Esophagus squamous epithelium (tissue), 5 donors: ENCODE measurements around the gene SS18. TPM values are rescaled to one million over a fixed set of nuclear protein-coding genes. Genes with fewer than 3 reads are reported as not detected.

Source experiments
- DNase-seq: peaks from one replicate; lab custom pipeline; 2025; lab: John Stamatoyannopoulos, UW
- H3K27ac ChIP-seq, 4 donors: fragments of 200-600 bp; sonication (generic); one replicate each; pipeline ENCODE4 v1.5.1; 2016 to 2019; ENCODE audit warnings: mild to moderate bottlenecking in 1 of 4
- H3K27me3 ChIP-seq, 4 donors: fragments of 200-600 bp; sonication (generic); 1 replicate in 3 of 4; 2 replicates in 1 of 4; pipeline versions ENCODE4 v1.5.1 to v1.6.0; 2017 to 2021; ENCODE audit warnings: antibody characterized with exemption in 1 of 4
- H3K36me3 ChIP-seq, 3 donors: fragments of 200-600 bp; sonication (generic); one replicate each; pipeline ENCODE4 v1.5.1; 2016 to 2019
- H3K4me1 ChIP-seq, 3 donors: fragments of 200-600 bp; sonication (generic); one replicate each; pipeline ENCODE4 v1.5.1; 2017 to 2019
- H3K4me3 ChIP-seq, 4 donors: fragments of 200-600 bp; sonication (generic); 1 replicate in 3 of 4; 2 replicates in 1 of 4; pipeline ENCODE4 v1.5.1; 2016 to 2019; ENCODE audit warnings: mild to moderate bottlenecking in 2 of 4, moderate library complexity in 1 of 4
- H3K9me3 ChIP-seq, 3 donors: fragments of 200-600 bp; sonication (generic); one replicate each; pipeline ENCODE4 v1.5.1; 2016 to 2019
- CTCF ChIP-seq, 6 experiments: fragments of 450-650 bp in 4 of 6; fragments of 200-600 bp in 2 of 6; sonication (generic) in 2 of 6; IDR thresholded peaks; one replicate each; pipeline ENCODE4 v1.5.1; 2016 to 2019; ENCODE audit warnings: antibody characterized with exemption in 6 of 6, mild to moderate bottlenecking in 4 of 6, moderate library complexity in 4 of 6
- POLR2A ChIP-seq, 4 donors: fragments of 450-650 bp; IDR thresholded peaks; one replicate each; pipeline ENCODE4 v1.6.1; 2017; ENCODE audit warnings: antibody characterized with exemption in 4 of 4, mild to moderate bottlenecking in 4 of 4, moderate library complexity in 3 of 4
- WGBS, 2 donors: methylation state at CpG; one replicate each; pipeline ENCODE4 v1.1.5; 2018; 5-methylcytosine and 5-hydroxymethylcytosine counted together
- intact Hi-C: fragments of 100-400 bp; cut with DNase I; formaldehyde crosslinking; loops from one replicate; pipeline ENCODE4 v1.15.0; 2022
- total RNA-seq, 4 donors: library from RNA; depleted of rRNA; stranded (reverse); fragments of >200 nt; gene quantifications; one replicate each; pipeline ENCODE4 v1.1.0, GENCODE V29; 2016
- donor health status: DM: yes; HTN: yes; CAD: no.

SS18 gene
- total RNA-seq, 4 donors from 2014 or later: 72.7 to 107 (median 82.4) TPM

DNA sequence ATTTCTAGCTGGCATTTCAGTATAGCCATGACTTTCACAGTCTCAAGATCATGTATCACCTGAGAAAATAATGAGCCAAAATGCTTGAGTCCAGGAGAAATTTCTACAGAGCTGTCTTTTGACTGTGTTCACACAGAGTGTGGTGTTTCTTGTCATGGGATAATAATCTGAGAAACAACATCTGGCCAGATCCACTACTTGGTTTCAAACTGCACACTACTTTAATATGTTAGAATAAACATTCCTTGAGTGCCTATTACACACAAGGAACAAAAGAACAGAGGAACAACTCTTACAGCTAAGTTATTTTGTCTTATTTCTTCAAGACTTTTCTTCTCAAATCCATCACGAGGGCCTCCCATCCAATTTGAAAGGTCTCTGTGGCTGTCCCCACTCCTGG lies 108.3 kb downstream of the SS18 start:
- Histone ChIP-seq H3K36me3 (no peaks in the 10 kb centered on the region), H3K4me1 (no peaks in the 10 kb centered on the region), H3K27ac (no peak overlapping the region), H3K27me3 (no peaks in the 10 kb centered on the region), H3K9me3 (no peaks in the 10 kb centered on the region), H3K4me3 (no peak overlapping the region)
- DNase-seq: no peak
- TF ChIP-seq CTCF (IDR thresholded peaks at IDR 0.05) (no peak), POLR2A (IDR thresholded peaks at IDR 0.05) (no peak)
- WGBS, 2 donors: 19 to 48% methylated on average over 1 of the region's 1 CpG
- intact Hi-C loops: no loop called here

DNA sequence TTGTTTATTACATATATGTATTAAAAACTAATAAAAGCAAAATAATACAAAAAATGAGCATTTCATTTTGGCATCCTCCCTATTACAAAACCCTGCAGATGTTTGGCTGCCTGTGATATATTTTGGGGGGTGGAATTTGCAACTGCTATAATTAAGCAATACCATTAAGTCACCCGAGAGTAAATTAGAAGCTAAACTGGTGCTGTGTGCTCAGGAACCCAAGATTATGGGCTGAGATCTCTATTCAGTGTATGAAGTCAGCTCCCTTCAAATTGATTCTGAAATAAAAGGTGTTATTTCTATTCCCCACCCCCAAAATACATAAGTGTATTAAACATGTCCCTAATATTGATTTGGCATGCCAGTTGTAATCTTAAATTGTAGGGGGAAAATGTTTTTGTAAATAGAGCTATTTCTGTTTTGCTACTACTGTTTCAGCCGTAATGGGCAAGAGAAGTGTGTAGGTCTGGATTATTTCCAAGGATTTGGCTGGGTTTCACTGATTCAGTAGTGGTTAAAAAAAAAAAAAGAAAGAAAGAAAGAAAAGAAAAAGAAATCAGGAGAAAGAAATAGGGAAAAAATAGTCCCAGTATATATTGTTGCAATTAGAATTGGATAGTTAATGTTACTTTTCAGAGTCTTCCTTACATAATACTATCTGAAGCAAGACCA lies 110.9 kb downstream of the SS18 start:
- Histone ChIP-seq H3K27ac (no peak overlapping the region), H3K27me3 (no peaks in the 10 kb centered on the region), H3K4me1 (no peaks in the 10 kb centered on the region), H3K36me3 (no peaks in the 10 kb centered on the region), H3K9me3 (no peaks in the 10 kb centered on the region), H3K4me3 (no peak overlapping the region)
- WGBS, 2 donors: 43 to 52% methylated on average over 2 of the region's 2 CpGs
- intact Hi-C loops: no loop called here
- no peak for DNase-seq
- TF ChIP-seq POLR2A (IDR thresholded peaks at IDR 0.05): no peak

DNA sequence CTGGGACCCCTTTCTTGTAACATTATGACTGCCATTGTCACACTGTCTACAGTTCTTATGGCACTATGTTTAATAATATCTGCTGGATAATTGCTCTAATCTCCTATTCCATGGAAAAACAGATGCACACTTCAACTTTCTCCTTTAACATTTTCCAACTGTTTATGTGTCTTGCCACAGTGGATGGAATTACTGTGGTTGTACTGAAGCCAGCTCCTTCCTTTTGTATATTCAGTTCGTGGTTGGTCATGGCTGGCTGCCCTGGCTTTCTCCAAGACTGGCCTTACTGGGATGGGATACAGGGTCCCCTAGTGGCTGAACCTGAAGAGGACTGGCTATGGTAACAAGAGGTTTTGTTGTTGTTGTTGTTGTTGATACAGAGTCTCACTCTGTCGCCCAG lies 113.9 kb downstream of the SS18 start:
- Histone ChIP-seq H3K4me1 (no peaks in the 10 kb centered on the region), H3K9me3 (no peaks in the 10 kb centered on the region), H3K36me3 (no peaks in the 10 kb centered on the region), H3K27me3 (no peaks in the 10 kb centered on the region), H3K27ac (no peak overlapping the region), H3K4me3 (no peak overlapping the region)
- no peak for DNase-seq
- 10 to 33% methylated on average over 1 to 2 of the region's 2 CpGs for WGBS, 2 donors
- intact Hi-C loops: no loop called here
- TF ChIP-seq CTCF (IDR thresholded peaks at IDR 0.05) (no peak), POLR2A (IDR thresholded peaks at IDR 0.05) (no peak)

DNA sequence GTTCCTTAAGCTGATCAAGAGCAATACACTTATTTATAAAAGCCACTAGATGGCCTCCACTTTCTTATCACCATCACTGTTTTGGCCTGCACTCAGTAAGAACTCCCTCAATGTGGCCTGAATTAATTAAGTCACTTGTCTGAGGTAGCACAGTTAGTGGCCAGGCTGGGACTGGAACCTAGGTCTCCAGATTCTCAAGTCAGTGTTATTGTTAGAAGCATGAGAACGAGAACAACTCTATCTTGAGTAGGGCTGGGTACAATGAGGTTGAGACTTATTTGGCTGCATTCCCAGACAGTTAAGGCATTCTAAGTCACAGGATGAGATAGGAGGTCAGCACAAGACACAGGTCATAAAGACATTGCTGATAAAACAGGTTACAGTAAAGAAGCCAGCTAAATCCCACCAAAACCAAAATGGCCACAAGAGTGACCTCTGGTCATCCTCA lies 115.8 kb downstream of the SS18 start:
- Histone ChIP-seq H3K4me1 (no peaks in the 10 kb centered on the region), H3K27me3 (no peaks in the 10 kb centered on the region), H3K9me3 (no peaks in the 10 kb centered on the region), H3K27ac (no peak overlapping the region), H3K4me3 (no peak overlapping the region), H3K36me3 (no peaks in the 10 kb centered on the region)
- WGBS, 2 donors: 63 to 71% methylated on average over 1 of the region's 1 CpG
- intact Hi-C loops: no loop called here
- no peak for DNase-seq
- no peak for TF ChIP-seq CTCF (IDR thresholded peaks at IDR 0.05)
- TF ChIP-seq POLR2A (IDR thresholded peaks at IDR 0.05): no peak

Other genes with a start within 250 kb of the SS18 start
- not detected for gene PSMA8, start 43.3 kb upstream of the SS18 start, total RNA-seq
- 10 to 100 TPM in 1 of 4 donors, 1 to 10 TPM in 3; 5.9 to 20.2 (median 7.0) TPM for gene TAF4B, start 135.8 kb upstream of the SS18 start, total RNA-seq